IMR-90 (cell line): ENCODE results near the gene CDIP1. TPM values are rescaled to one million over a fixed set of nuclear protein-coding genes. Genes with fewer than 3 reads are reported as not detected.

ENCODE experiments used
- ATAC-seq: fragments of 200-7000 bp; cut with Tn5 transposase; 2 replicates; pipeline ENCODE4 v1.9.1; 2020; ENCODE audit warnings: low read depth, mild to moderate bottlenecking, moderate library complexity
- Bru-seq: library from RNA; stranded (reverse); fragments of 400-500 nt; gene quantifications from one replicate; lab custom pipeline; 2021; lab: Mats Ljungman, UMichigan
- BruChase-seq, 2 experiments: library from RNA; stranded (reverse); fragments of 400-500 nt; gene quantifications; one replicate each; lab custom pipeline; 2021; lab: Mats Ljungman, UMichigan
- BruUV-seq: library from RNA; stranded (reverse); fragments of 400-500 nt; replicated peaks from 2 replicates; lab custom pipeline; 2021; lab: Mats Ljungman, UMichigan
- CTCF ChIA-PET: fragments of 300-600 bp; formaldehyde crosslinking; extraction: SDS; loops from one replicate; lab custom pipeline; 2021; ENCODE audit warnings: antibody characterized with exemption; lab: Yijun Ruan, JAX
- POLR2A ChIA-PET: fragments of 300-600 bp; sonication (Branson Sonifier 250); formaldehyde crosslinking; loops from one replicate; lab custom pipeline; 2022; ENCODE audit warnings: antibody characterized with exemption; ENCODE audit not compliant: unreplicated experiment; lab: Charles Lee
- DNase-seq: peaks from one replicate; pipeline ENCODE4 v3.0.0; 2013
- H2AFZ ChIP-seq: replicated peaks from 2 replicates; pipeline ENCODE3; 2013; ENCODE audit warnings: low read length, mild to moderate bottlenecking; ENCODE audit not compliant: poor library complexity
- H2AK5ac ChIP-seq: 2 replicates; pipeline ENCODE4 v1.6.1; 2013; ENCODE audit warnings: low read depth, low read length, inconsistent platforms
- H2AK9ac ChIP-seq: replicated peaks from 2 replicates; pipeline ENCODE3; 2013; ENCODE audit warnings: mild to moderate bottlenecking, low read depth, low read length, moderate library complexity; ENCODE audit not compliant: poor library complexity
- H2BK120ac ChIP-seq: 2 replicates; pipeline ENCODE4 v1.6.1; 2013; ENCODE audit warnings: low read depth, low read length, inconsistent platforms
- H2BK15ac ChIP-seq: 3 replicates; pipeline ENCODE4 v1.6.1; 2013; ENCODE audit warnings: low read depth, low read length, inconsistent platforms
- H2BK20ac ChIP-seq: 2 replicates; pipeline ENCODE4 v1.6.1; 2013; ENCODE audit warnings: low read depth, mild to moderate bottlenecking, inconsistent platforms, low read length, moderate library complexity
- H2BK5ac ChIP-seq: 2 replicates; pipeline ENCODE4 v1.6.1; 2013; ENCODE audit warnings: mild to moderate bottlenecking, low read depth, low read length, inconsistent platforms; ENCODE audit not compliant: poor library complexity, severe bottlenecking
- H3K14ac ChIP-seq: replicated peaks from 2 replicates; pipeline ENCODE4 v1.6.1; 2013; ENCODE audit warnings: low read depth, low read length, inconsistent platforms
- H3K18ac ChIP-seq: 2 replicates; pipeline ENCODE4 v1.6.1; 2013; ENCODE audit warnings: low read depth, low read length, control low read depth
- H3K23ac ChIP-seq: 2 replicates; pipeline ENCODE4 v1.6.1; 2013; ENCODE audit warnings: low read depth, low read length, inconsistent platforms
- H3K27ac ChIP-seq: 2 replicates; pipeline ENCODE4 v1.5.1; 2013; ENCODE audit warnings: mild to moderate bottlenecking, control low read depth, low read length; ENCODE audit not compliant: insufficient read depth
- H3K27me3 ChIP-seq: 2 replicates; pipeline ENCODE4 v1.6.1; 2013; ENCODE audit warnings: low read length; ENCODE audit not compliant: control insufficient read depth, insufficient read depth
- H3K36me3 ChIP-seq: 2 replicates; pipeline ENCODE4 v1.6.1; 2013; ENCODE audit warnings: low read length, mixed read lengths; ENCODE audit not compliant: control insufficient read depth, insufficient read depth
- H3K4ac ChIP-seq: 2 replicates; pipeline ENCODE4 v1.6.1; 2013; ENCODE audit warnings: low read depth, low read length, inconsistent platforms
- H3K4me1 ChIP-seq: 2 replicates; pipeline ENCODE4 v1.6.1; 2013; ENCODE audit warnings: low read length, mixed read lengths; ENCODE audit not compliant: control insufficient read depth, insufficient read depth
- H3K4me2 ChIP-seq: 2 replicates; pipeline ENCODE4 v1.6.1; 2013; ENCODE audit warnings: low read depth, mild to moderate bottlenecking, control low read depth, low read length, moderate library complexity
- H3K4me3 ChIP-seq: 2 replicates; pipeline ENCODE4 v1.5.1; 2013; ENCODE audit warnings: low read depth, mild to moderate bottlenecking, control low read depth, low read length, moderate library complexity; ENCODE audit not compliant: insufficient read depth
- H3K56ac ChIP-seq: 2 replicates; pipeline ENCODE4 v1.6.1; 2013; ENCODE audit warnings: low read length, inconsistent platforms; ENCODE audit not compliant: insufficient read depth; ENCODE audit errors: extremely low read depth
- H3K79me1 ChIP-seq, 2 experiments: 2 replicates each; pipeline ENCODE4 v1.6.1; 2013; ENCODE audit warnings: low read length in 2 of 2, inconsistent platforms in 1 of 2, low read depth in 1 of 2
- H3K9ac ChIP-seq: 2 replicates; pipeline ENCODE4 v1.6.1; 2013; ENCODE audit warnings: low read depth, low read length, control low read depth
- H3K9me1 ChIP-seq: 2 replicates; pipeline ENCODE4 v1.6.1; 2013; ENCODE audit warnings: low read length, inconsistent platforms; ENCODE audit not compliant: insufficient read depth
- H3K9me3 ChIP-seq: 2 replicates; pipeline ENCODE4 v1.6.1; 2013; ENCODE audit warnings: low read length; ENCODE audit not compliant: control insufficient read depth, insufficient read depth
- H4K20me1 ChIP-seq: 2 replicates; pipeline ENCODE4 v1.6.1; 2013; ENCODE audit warnings: low read length, inconsistent platforms; ENCODE audit not compliant: insufficient read depth
- H4K5ac ChIP-seq: 2 replicates; pipeline ENCODE4 v1.6.1; 2013; ENCODE audit warnings: mild to moderate bottlenecking, low read depth, low read length, control low read depth
- H4K8ac ChIP-seq, 2 experiments: 2 replicates each; pipeline ENCODE4 v1.6.1; 2013; ENCODE audit warnings: low read depth in 2 of 2, low read length in 2 of 2, control low read depth in 1 of 2, inconsistent platforms in 1 of 2
- H4K91ac ChIP-seq: 2 replicates; pipeline ENCODE4 v1.6.1; 2013; ENCODE audit warnings: low read depth, low read length, inconsistent platforms; ENCODE audit not compliant: insufficient read depth
- BHLHE40 ChIP-seq: fragments of 150-350 bp; IDR thresholded peaks from 2 replicates; pipeline ENCODE4 v1.6.1; 2016; ENCODE audit warnings: mild to moderate bottlenecking, low read depth, low read length
- CEBPB ChIP-seq: IDR thresholded peaks from 2 replicates; pipeline ENCODE4 v1.6.1; 2012; ENCODE audit warnings: low read depth, low read length, improper control_type of control experiment
- CHD1 ChIP-seq: IDR thresholded peaks from 2 replicates; pipeline ENCODE4 v1.6.1; 2012; ENCODE audit warnings: low read depth, low read length, improper control_type of control experiment
- MAZ ChIP-seq: IDR thresholded peaks from 2 replicates; pipeline ENCODE4 v1.6.1; 2012; ENCODE audit warnings: low read depth, mild to moderate bottlenecking, low read length, improper control_type of control experiment, moderate library complexity, borderline replicate concordance
- MXI1 ChIP-seq: IDR thresholded peaks from 2 replicates; pipeline ENCODE4 v1.6.1; 2012; ENCODE audit warnings: low read depth, mild to moderate bottlenecking, low read length, moderate library complexity, borderline replicate concordance
- POLR2A ChIP-seq: IDR thresholded peaks from 2 replicates; pipeline ENCODE4 v1.6.1; 2012; ENCODE audit warnings: mild to moderate bottlenecking, low read depth, low read length
- RCOR1 ChIP-seq: IDR thresholded peaks from 2 replicates; pipeline ENCODE4 v1.6.1; 2012; ENCODE audit warnings: mild to moderate bottlenecking, low read length, improper control_type of control experiment; ENCODE audit not compliant: insufficient replicate concordance
- WGBS, 2 experiments: methylation state at CpG; one replicate each; pipeline versions ENCODE4 v1.1.5 to v1.1.7; 2013; ENCODE audit warnings: missing lambda C conversion rate in 2 of 2; ENCODE audit not compliant: insufficient read length in 1 of 2; ENCODE audit errors: extremely low coverage in 2 of 2; 5-methylcytosine and 5-hydroxymethylcytosine counted together
- dilution Hi-C: fragments of 300-500 bp; cut with HindIII; formaldehyde crosslinking; loops from one replicate; pipeline ENCODE4 v1.14.3; 2018; ENCODE audit warnings: low sequenced_read_pairs; ENCODE audit not compliant: unreplicated experiment
- in situ Hi-C: fragments of 300-500 bp; cut with MboI; formaldehyde crosslinking; loops from 3 replicates; pipeline ENCODE4 v1.14.3; 2019; ENCODE audit warnings: low sequenced_read_pairs, inconsistent platforms, mixed read lengths
- intact Hi-C: fragments of 100-400 bp; cut with micrococcal nuclease; formaldehyde crosslinking; loops from 2 replicates; pipeline ENCODE4 v1.10.0; 2022
- long read RNA-seq: library from polyadenylated mRNA; unstranded; transcript quantifications from one replicate; pipeline ENCODE4 v2.0.0, GENCODE V29; 2021; ENCODE audit not compliant: unreplicated experiment
- polyA plus RNA-seq, 3 experiments: library from polyadenylated mRNA; depleted of rRNA; stranded (reverse); fragments of >200 nt; gene quantifications; 2 replicates each; pipeline ENCODE4 v1.2.3, GENCODE V29; 2012; ENCODE audit warnings: low replicate concordance in 1 of 3
- total RNA-seq: library from RNA; depleted of rRNA; stranded (reverse); fragments of >200 nt; gene quantifications from 2 replicates; pipeline ENCODE4 v1.2.3, GENCODE V29; 2012; rRNA removed
- TF ChIP-seq, protein P1 (sequence below): fragments of 150-350 bp; IDR thresholded peaks from 2 replicates; pipeline ENCODE4 v1.6.1; 2017; ENCODE audit warnings: mild to moderate bottlenecking, antibody characterized with exemption, low read length, low read depth

The CDIP1 gene
- 4.2 and 4.8 TPM in 2 replicates for total RNA-seq
- 14.6 and 15.8 TPM in 2 replicates for polyA plus RNA-seq (2012; rRNA removed)
- polyA plus RNA-seq (2012; cell fraction: cytosol; rRNA removed): 16.9 and 19.7 TPM in 2 replicates
- 14.2 and 20.5 TPM in 2 replicates for polyA plus RNA-seq (2012; cell fraction: nucleus; rRNA removed; ENCODE audit: low replicate concordance)
- percentile 50 among the genes with signal in this experiment for Bru-seq, nascent RNA
- percentile 61 among the genes with signal in this experiment for BruChase-seq, experiment 1, labeled RNA remaining after a 6-hour chase
- BruChase-seq, experiment 2, labeled RNA remaining after a 2-hour chase: percentile 54 among the genes with signal in this experiment
- long read RNA-seq, transcript CDIP1-209 (6 exons, 2,062 nt): major isoform, 5 of 23 reads
- long read RNA-seq, partial matches to known transcripts: 1 of 23 reads
- long read RNA-seq, other reads (novel, unspliced or antisense): 16 of 23 reads

DNA sequence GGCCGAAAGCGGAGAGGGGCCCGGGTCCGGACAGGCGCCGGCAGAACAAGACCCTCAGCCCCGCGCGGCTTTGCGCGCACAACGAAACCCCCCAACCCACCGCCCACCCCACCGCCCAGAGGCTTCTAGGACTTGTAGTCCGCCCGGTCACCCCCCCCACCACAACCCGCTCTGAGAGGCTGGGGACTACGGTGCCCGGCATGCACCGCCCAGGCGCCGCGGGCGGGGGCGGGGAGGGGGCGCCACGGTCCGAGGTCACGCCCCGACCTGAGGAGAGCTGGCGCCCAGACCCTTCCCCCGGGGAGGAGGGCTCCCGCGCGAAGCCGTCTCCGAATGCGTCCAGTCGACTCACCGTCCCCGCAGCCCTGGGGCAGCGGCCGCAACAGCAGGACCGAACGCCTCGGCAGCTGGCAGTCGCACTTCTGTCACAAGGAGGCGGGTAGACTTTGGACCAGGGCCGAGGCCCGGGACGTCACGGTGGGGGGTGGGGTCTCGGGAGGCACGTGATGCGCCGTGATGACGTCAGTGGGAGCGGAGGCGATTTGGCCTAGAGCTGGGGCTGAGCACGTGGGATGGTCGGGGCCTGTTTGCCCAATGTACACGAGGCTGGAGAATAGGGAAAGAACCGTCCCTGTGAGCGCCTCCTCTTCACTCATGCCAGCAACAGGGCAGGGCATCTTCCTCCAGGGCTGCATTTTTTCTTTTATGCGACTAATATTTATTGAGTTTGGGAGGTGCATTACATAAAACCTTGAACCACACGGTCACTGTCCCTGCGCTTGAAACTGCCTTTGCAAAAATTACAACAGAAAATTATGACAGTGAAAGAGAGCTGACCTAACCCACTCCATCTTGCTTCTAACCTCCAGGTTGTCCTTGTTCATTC is at the start of gene CDIP1:
Gene CDIP1, minus strand, starts transcription at position 424 of the 886 bp plus-strand sequence. CDS start 24,643 bp downstream, outside the sequence.
- dilution Hi-C loops (no loop called here), in situ Hi-C loops (no loop called here), intact Hi-C loops (no loop called here)
- BruUV-seq: no TSS peak
- Histone ChIP-seq H3K4me3 (peak within 1 kb of the TSS; percentile 68), H3K79me1 (peaks cover 4 to 20% of the 10 kb centered on the region in 2 experiments; a peak in 2 of 4 replicates), H3K36me3 (no peaks in the 10 kb centered on the region), H3K27ac (peak within 1 kb of the TSS; percentile 48; the same call in 1 of the 2 replicates), H3K4me1 (peaks cover 6% of the 10 kb centered on the region), H2AK5ac (no peak within 1 kb of the TSS; the same call in 1 of the 2 replicates), H3K4ac (peak within 1 kb of the TSS; percentile 35), H2BK20ac (no peak within 1 kb of the TSS), H3K9me1 (peaks cover 3% of the 10 kb centered on the region), H3K23ac (0 out of 2 replicates have a peak within 1 kb of the TSS, but pooled peaks have one; percentile 41), H4K20me1 (no peaks in the 10 kb centered on the region), H3K9ac (peak within 1 kb of the TSS; percentile 76), H2BK15ac (no peak within 1 kb of the TSS), H3K4me2 (peak within 1 kb of the TSS; percentile 93), H3K56ac (no peak within 1 kb of the TSS), H2AFZ (peak within 1 kb of the TSS; percentile 92), H3K14ac (0 out of 2 replicates have a peak within 1 kb of the TSS, but pooled peaks have one; percentile 58), H3K9me3 (peaks cover 8% of the 10 kb centered on the region), H2AK9ac (peak within 1 kb of the TSS; percentile 93), H3K27me3 (peaks cover 2% of the 10 kb centered on the region), H3K18ac (peak within 1 kb of the TSS; percentile 46; the same call in 1 of the 2 replicates), H4K8ac (peak within 1 kb of the TSS; percentile 63 to 87; a peak in 2 of 4 replicates), H2BK120ac (peak within 1 kb of the TSS; percentile 57; the same call in 1 of the 2 replicates), H2BK5ac (no peak within 1 kb of the TSS), H4K5ac (peak within 1 kb of the TSS; percentile 80), H4K91ac (no peak within 1 kb of the TSS; the same call in 1 of the 2 replicates)
- ATAC-seq (peak; percentile 93), DNase-seq (peak; percentile 91)
- TF ChIP-seq CEBPB (peak; percentile 37), BHLHE40 (peak; percentile 93), MAZ (peak; percentile 60; the same call in 1 of the 2 replicates), RCOR1 (no peak), CHD1 (no peak), MXI1 (0 out of 2 replicates have a peak, but pooled peaks have one; percentile 64), POLR2A (peak; percentile 77)
- TF ChIP-seq, protein P1, sequence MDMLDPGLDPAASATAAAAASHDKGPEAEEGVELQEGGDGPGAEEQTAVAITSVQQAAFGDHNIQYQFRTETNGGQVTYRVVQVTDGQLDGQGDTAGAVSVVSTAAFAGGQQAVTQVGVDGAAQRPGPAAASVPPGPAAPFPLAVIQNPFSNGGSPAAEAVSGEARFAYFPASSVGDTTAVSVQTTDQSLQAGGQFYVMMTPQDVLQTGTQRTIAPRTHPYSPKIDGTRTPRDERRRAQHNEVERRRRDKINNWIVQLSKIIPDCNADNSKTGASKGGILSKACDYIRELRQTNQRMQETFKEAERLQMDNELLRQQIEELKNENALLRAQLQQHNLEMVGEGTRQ: peak; percentile 98
- WGBS, 2 experiments: 1% methylated on average over 25 of the region's 67 CpGs; no CpG with 5 or more reads in 1 of the 2 experiments
- POLR2A ChIA-PET: interaction anchor here (0.6 kb wide), 1 partner anchor 164 kb away, joined by 4 read pairs; no protein-coding TSS in a partner anchor
- CTCF ChIA-PET: interaction anchor here (0.6 kb wide), 1 partner anchor 720 kb away, joined by 5 read pairs; no protein-coding TSS in a partner anchor
